CD4-positive, alpha-beta memory T cell (primary cell): ENCODE measurements around the gene PPFIBP2. TPM values are rescaled to one million over a fixed set of nuclear protein-coding genes. Genes with fewer than 3 reads are reported as not detected.
A peak's percentile ranks its signal among the peaks of the same experiment; 100 is the strongest.

Experiments used
- CTCF ChIA-PET: fragments of 350-600 bp; sonication (Branson Sonifier 250); formaldehyde crosslinking; loops from one replicate; lab custom pipeline; 2021; ENCODE audit warnings: inconsistent platforms; ENCODE audit not compliant: partially characterized antibody; lab: Charles Lee
- POLR2A ChIA-PET: fragments of 350-600 bp; sonication (Branson Sonifier 250); formaldehyde crosslinking; loops from one replicate; lab custom pipeline; 2021; ENCODE audit not compliant: partially characterized antibody; lab: Charles Lee
- DNase-seq, 5 donors: peaks; one replicate each; pipeline versions ENCODE4 v3.0.0 to v3.0.0-alpha.2; 2020 to 2022; ENCODE audit warnings: mixed read lengths in 1 of 5
- H3K27ac ChIP-seq: one replicate; pipeline ENCODE4 v1.7.0; 2013; ENCODE audit warnings: low read depth, low read length
- H3K27me3 ChIP-seq: 2 replicates; pipeline ENCODE4 v1.7.0; 2013; ENCODE audit warnings: mild to moderate bottlenecking, low read length, moderate library complexity; ENCODE audit not compliant: insufficient read depth
- H3K36me3 ChIP-seq: 2 replicates; pipeline ENCODE4 v1.7.0; 2013; ENCODE audit warnings: mild to moderate bottlenecking, low read length, moderate library complexity; ENCODE audit not compliant: insufficient read depth
- H3K4me1 ChIP-seq: 2 replicates; pipeline ENCODE4 v1.7.0; 2013; ENCODE audit warnings: mild to moderate bottlenecking, low read length, moderate library complexity; ENCODE audit not compliant: insufficient read depth
- H3K4me3 ChIP-seq, 2 donors: one replicate each; pipeline ENCODE4 v1.7.0; 2013; ENCODE audit warnings: low read length in 2 of 2, mild to moderate bottlenecking in 1 of 2
- H3K9me3 ChIP-seq, 2 donors: one replicate each; pipeline ENCODE4 v1.7.0; 2013; ENCODE audit warnings: low read length in 2 of 2, control low read depth in 1 of 2; ENCODE audit not compliant: control insufficient read depth in 1 of 2
- H3K27ac Mint-ChIP-seq, 7 donors: one replicate each; pipeline ENCODE4 v1.8.0; 2020 to 2021; ENCODE audit warnings: mixed read lengths in 7 of 7, mild to moderate bottlenecking in 6 of 7, inconsistent platforms in 3 of 7, moderate library complexity in 3 of 7
- H3K27me3 Mint-ChIP-seq, 2 donors: one replicate each; pipeline ENCODE4 v1.8.0; 2020 to 2021; ENCODE audit warnings: mixed read lengths in 2 of 2
- H3K36me3 Mint-ChIP-seq, 2 donors: one replicate each; pipeline ENCODE4 v1.8.0; 2020 to 2021; ENCODE audit warnings: mixed read lengths in 2 of 2, inconsistent platforms in 1 of 2, mild to moderate bottlenecking in 1 of 2
- H3K4me1 Mint-ChIP-seq, 4 donors: one replicate each; pipeline ENCODE4 v1.8.0; 2020 to 2021; ENCODE audit warnings: mixed read lengths in 4 of 4, mild to moderate bottlenecking in 1 of 4
- H3K4me3 Mint-ChIP-seq, 8 donors: one replicate each; pipeline ENCODE4 v1.8.0; 2020 to 2021; ENCODE audit warnings: mixed read lengths in 8 of 8, mild to moderate bottlenecking in 7 of 8, moderate library complexity in 6 of 8, inconsistent platforms in 3 of 8
- H3K9me3 Mint-ChIP-seq, 8 donors: one replicate each; pipeline ENCODE4 v1.8.0; 2020 to 2021; ENCODE audit warnings: mixed read lengths in 8 of 8, mild to moderate bottlenecking in 5 of 8, inconsistent platforms in 3 of 8, moderate library complexity in 1 of 8
- intact Hi-C: fragments of 100-400 bp; cut with micrococcal nuclease; formaldehyde crosslinking; loops from one replicate; pipeline ENCODE4 v1.15.1; 2023
- polyA plus RNA-seq, 2 donors: library from polyadenylated mRNA; unstranded; fragments of 300-500 nt; fragmentation: Illumina TruSeq; gene quantifications; one replicate each; pipeline ENCODE4 v1.2.3, GENCODE V29; 2021
- total RNA-seq, 2 experiments: library from RNA; stranded (reverse); gene quantifications; one replicate each; pipeline ENCODE4 v1.2.3, GENCODE V29; 2021

Gene PPFIBP2
- total RNA-seq (10 to 100 TPM; 18.5 to 22.0 TPM), polyA plus RNA-seq (10 to 100 TPM in 1 of 2 donors, 1 to 10 TPM in 1; 4.0 to 19.5 TPM)

- Mint-ChIP-seq H3K9me3 (no peaks in the 10 kb centered on the region), H3K4me1 (peaks cover 10 to 58% (median 30%) of the 10 kb centered on the region in 4 donors), H3K36me3 (peaks cover 0 to 4% of the 10 kb centered on the region in 2 donors), H3K4me3 (peak within 1 kb of the TSS; percentile 94 to 97 (median 96)), H3K27ac (peak within 1 kb of the TSS; percentile 92 to 98 (median 96)), H3K27me3 (no peaks in the 10 kb centered on the region)
- peak within 1 kb of the TSS; percentile 84 for H3K27ac ChIP-seq
- peak within 1 kb of the TSS; percentile 88 to 93 for H3K4me3 ChIP-seq
- ChIA-PET CTCF (interaction anchor here (0.7 to 5.9 kb wide), 23 partner anchors 9 to 474 kb away, joined by 3 to 49 read pairs (median 6); partner anchors contain the start of gene EIF3F), POLR2A (interaction anchor here (1.0 to 1.9 kb wide), 3 partner anchors 9 to 77 kb away, joined by 3 to 4 read pairs (median 4); no protein-coding TSS in a partner anchor)
- peaks cover 20% of the 10 kb centered on the region for H3K4me1 ChIP-seq
- H3K36me3 ChIP-seq = no peaks in the 10 kb centered on the region
- no peaks in the 10 kb centered on the region for H3K9me3 ChIP-seq
- peak; percentile 82 to 87 (median 82) for DNase-seq
- H3K27me3 ChIP-seq = no peaks in the 10 kb centered on the region
- intact Hi-C loops = loop anchor here (1.0 to 10.0 kb wide), 7 partner anchors 14 to 1279 kb away; partner anchors contain the start of genes CNGA4 and FHIP1B
Observed at GRCh38 chr11:7513234-7514098, at the start of gene PPFIBP2. PPFIBP2 (plus strand) TSS chr11:7513999; CDS start chr11:7549476, 35,477 bp downstream.

- Histone ChIP-seq H3K27ac (no peak overlapping the region), H3K36me3 (no peaks in the 10 kb centered on the region), H3K9me3 (no peaks in the 10 kb centered on the region), H3K4me1 (peaks cover 4% of the 10 kb centered on the region), H3K27me3 (no peaks in the 10 kb centered on the region), H3K4me3 (no peak overlapping the region)
- Mint-ChIP-seq H3K27ac (no peak overlapping the region), H3K4me3 (no peak overlapping the region), H3K27me3 (peaks cover 2% of the 10 kb centered on the region in 2 donors), H3K4me1 (peaks cover 4 to 8% (median 5%) of the 10 kb centered on the region in 4 donors), H3K36me3 (no peaks in the 10 kb centered on the region), H3K9me3 (peaks cover 0 to 3% (median 0%) of the 10 kb centered on the region in 8 donors)
- ChIA-PET POLR2A (no interaction called here), CTCF (interaction anchor here (1.5 kb wide), 1 partner anchor 13 kb away, joined by 6 read pairs; no protein-coding TSS in a partner anchor)
- intact Hi-C loops = no loop called here
- DNase-seq = no peak
Observed at GRCh38 chr11:7467652-7468051, 46.1 kb upstream of the PPFIBP2 start.

GRCh38 chr11:7469351-7469865, 44.4 kb upstream of the PPFIBP2 start:
- CTCF ChIA-PET = interaction anchor here (0.6 kb wide), 1 partner anchor 13 kb away, joined by 3 read pairs; no protein-coding TSS in a partner anchor
- H3K4me3 Mint-ChIP-seq = no peak overlapping the region
- Histone ChIP-seq H3K9me3 (no peaks in the 10 kb centered on the region), H3K36me3 (no peaks in the 10 kb centered on the region), H3K4me1 (no peaks in the 10 kb centered on the region), H3K27ac (no peak overlapping the region), H3K4me3 (no peak overlapping the region), H3K27me3 (no peaks in the 10 kb centered on the region)
- peaks cover 2% of the 10 kb centered on the region in 2 donors for H3K27me3 Mint-ChIP-seq
- DNase-seq = no peak
- no peaks in the 10 kb centered on the region for H3K4me1 Mint-ChIP-seq
- H3K36me3 Mint-ChIP-seq = no peaks in the 10 kb centered on the region
- no peaks in the 10 kb centered on the region for H3K9me3 Mint-ChIP-seq
- POLR2A ChIA-PET = no interaction called here
- no peak overlapping the region for H3K27ac Mint-ChIP-seq
- intact Hi-C loops = no loop called here

- Mint-ChIP-seq H3K4me3 (no peak overlapping the region), H3K9me3 (no peaks in the 10 kb centered on the region), H3K27me3 (no peaks in the 10 kb centered on the region), H3K4me1 (no peaks in the 10 kb centered on the region), H3K27ac (no peak overlapping the region), H3K36me3 (no peaks in the 10 kb centered on the region)
- intact Hi-C loops = no loop called here
- no peak for DNase-seq
- CTCF ChIA-PET = interaction anchor here (0.7 kb wide), 1 partner anchor 15 kb away, joined by 3 read pairs; no protein-coding TSS in a partner anchor
- no peaks in the 10 kb centered on the region for H3K4me1 ChIP-seq
- no peaks in the 10 kb centered on the region for H3K36me3 ChIP-seq
- POLR2A ChIA-PET = no interaction called here
- H3K4me3 ChIP-seq = no peak overlapping the region
- H3K9me3 ChIP-seq = no peaks in the 10 kb centered on the region
- no peak overlapping the region for H3K27ac ChIP-seq
- no peaks in the 10 kb centered on the region for H3K27me3 ChIP-seq
Observed at GRCh38 chr11:7471071-7471470, 42.7 kb upstream of the PPFIBP2 start.

- Mint-ChIP-seq H3K9me3 (no peaks in the 10 kb centered on the region), H3K4me1 (no peaks in the 10 kb centered on the region), H3K27me3 (peaks cover 0 to 3% of the 10 kb centered on the region in 2 donors), H3K4me3 (no peak overlapping the region), H3K36me3 (no peaks in the 10 kb centered on the region), H3K27ac (no peak overlapping the region)
- no peak overlapping the region for H3K27ac ChIP-seq
- H3K4me1 ChIP-seq = no peaks in the 10 kb centered on the region
- ChIA-PET POLR2A (no interaction called here), CTCF (no interaction called here)
- no peaks in the 10 kb centered on the region for H3K9me3 ChIP-seq
- DNase-seq = no peak
- intact Hi-C loops = no loop called here
- H3K36me3 ChIP-seq = no peaks in the 10 kb centered on the region
- H3K27me3 ChIP-seq = no peaks in the 10 kb centered on the region
- no peak overlapping the region for H3K4me3 ChIP-seq
Observed at GRCh38 chr11:7473717-7474116, 40.1 kb upstream of the PPFIBP2 start.

- peaks cover 3 to 4% of the 10 kb centered on the region in 2 donors for H3K27me3 Mint-ChIP-seq
- Histone ChIP-seq H3K4me3 (no peak overlapping the region), H3K9me3 (no peaks in the 10 kb centered on the region), H3K27ac (no peak overlapping the region), H3K36me3 (no peaks in the 10 kb centered on the region), H3K4me1 (no peaks in the 10 kb centered on the region), H3K27me3 (no peaks in the 10 kb centered on the region)
- no peak for DNase-seq
- no peak overlapping the region for H3K27ac Mint-ChIP-seq
- POLR2A ChIA-PET = no interaction called here
- no peaks in the 10 kb centered on the region for H3K9me3 Mint-ChIP-seq
- H3K36me3 Mint-ChIP-seq = no peaks in the 10 kb centered on the region
- no peak overlapping the region for H3K4me3 Mint-ChIP-seq
- CTCF ChIA-PET = no interaction called here
- intact Hi-C loops = no loop called here
- H3K4me1 Mint-ChIP-seq = no peaks in the 10 kb centered on the region
Observed at GRCh38 chr11:7480113-7480512, 33.7 kb upstream of the PPFIBP2 start.

- Mint-ChIP-seq H3K36me3 (no peaks in the 10 kb centered on the region), H3K27me3 (peaks cover 0 to 4% of the 10 kb centered on the region in 2 donors), H3K27ac (no peak overlapping the region), H3K9me3 (no peaks in the 10 kb centered on the region), H3K4me1 (no peaks in the 10 kb centered on the region), H3K4me3 (no peak overlapping the region)
- Histone ChIP-seq H3K4me3 (no peak overlapping the region), H3K9me3 (no peaks in the 10 kb centered on the region), H3K36me3 (no peaks in the 10 kb centered on the region), H3K4me1 (no peaks in the 10 kb centered on the region), H3K27me3 (no peaks in the 10 kb centered on the region), H3K27ac (no peak overlapping the region)
- CTCF ChIA-PET = interaction anchor here (1.1 kb wide), 1 partner anchor 40 kb away, joined by 3 read pairs; no protein-coding TSS in a partner anchor
- DNase-seq = no peak
- intact Hi-C loops = no loop called here
- POLR2A ChIA-PET = no interaction called here
Observed at GRCh38 chr11:7484131-7484530, 29.7 kb upstream of the PPFIBP2 start.
